Fibroblast of peridontal ligament (primary cell): ENCODE results near the gene NOL12.
A peak's percentile ranks its signal among the peaks of the same experiment; 100 is the strongest.
"Not testable (repeated sequence)": the region's sequence is repeated elsewhere in the genome, so short reads cannot be mapped to it uniquely, and the experiment has no call there.

Source experiments
- DNase-seq: peaks from one replicate; pipeline ENCODE4 v3.0.0-alpha.2; 2010; ENCODE audit errors: extremely low read depth

Gene NOL12

GRCh38 chr22:37686002-37686982, at the start of gene NOL12:
Gene NOL12, plus strand, starts transcription at chr22:37686343. Its CDS starts 50 bp downstream, at chr22:37686393.
- peak; percentile 87 for DNase-seq

- no peak for DNase-seq
Measured at GRCh38 chr22:37636949-37637273, 49.2 kb upstream of the NOL12 start.

- DNase-seq, result no peak
Measured at GRCh38 chr22:37638391-37639069, 47.6 kb upstream of the NOL12 start.

GRCh38 chr22:37639070-37639760, 46.9 kb upstream of the NOL12 start, which contains the start of gene SH3BP1:
Gene SH3BP1, plus strand, starts transcription at chr22:37639669. Its CDS starts 119 bp downstream, at chr22:37639788.
- DNase-seq, result no peak

GRCh38 chr22:37639771-37640590, 46.2 kb upstream of the NOL12 start:
- no peak for DNase-seq

- no peak for DNase-seq
Measured at GRCh38 chr22:37640591-37641560, 45.3 kb upstream of the NOL12 start.

GRCh38 chr22:37641561-37641949, 44.6 kb upstream of the NOL12 start:
- no peak for DNase-seq

- peak; percentile 69 for DNase-seq
Measured at GRCh38 chr22:37643225-37643847, 42.8 kb upstream of the NOL12 start.

GRCh38 chr22:37647317-37647716, 38.8 kb upstream of the NOL12 start:
- DNase-seq, result no peak

- DNase-seq, result no peak
Measured at GRCh38 chr22:37647928-37648327, 38.2 kb upstream of the NOL12 start.

GRCh38 chr22:37650463-37651136, 35.5 kb upstream of the NOL12 start:
- no peak for DNase-seq

- DNase-seq, result no peak
Measured at GRCh38 chr22:37654563-37655251, 31.4 kb upstream of the NOL12 start.

- DNase-seq, result no peak
Measured at GRCh38 chr22:37655252-37655563, 30.9 kb upstream of the NOL12 start.

- not testable (repeated sequence) for DNase-seq
Measured at GRCh38 chr22:37656583-37656982, 29.6 kb upstream of the NOL12 start.

GRCh38 chr22:37657590-37658132, 28.5 kb upstream of the NOL12 start:
- no peak for DNase-seq

GRCh38 chr22:37658133-37659065, 27.7 kb upstream of the NOL12 start, which contains the start of gene PDXP:
Gene PDXP, plus strand, starts transcription at chr22:37658723. Its CDS starts 60 bp downstream, at chr22:37658783.
- DNase-seq, result peak; percentile 100
